Stimulated activated CD4-positive, alpha-beta T cell treated with anti-CD3 and anti-CD28 coated beads, Interleukin-12 subunit alpha, Interleukin-12 subunit beta, amount 100 ng/mL, for 48 hours (primary cell): ENCODE data around the gene TMEFF2.
"Not testable (repeated sequence)": the region's sequence is repeated elsewhere in the genome, so short reads cannot be mapped to it uniquely, and the experiment has no call there.

Experiments
- DNase-seq, 3 donors: peaks; one replicate each; pipeline ENCODE4 v3.0.0-alpha.2; 2020; ENCODE audit warnings: low read depth in 2 of 3, low spot score in 1 of 3

The TMEFF2 gene

GRCh38 chr2:192130312-192130711 is 64.4 kb downstream of the TMEFF2 start:
- not testable (repeated sequence) for DNase-seq

GRCh38 chr2:192128655-192129054 is 66.1 kb downstream of the TMEFF2 start:
- DNase-seq: no peak

GRCh38 chr2:192127434-192127833 is 67.3 kb downstream of the TMEFF2 start:
- no peak for DNase-seq

- DNase-seq: no peak
Observed at GRCh38 chr2:192126912-192127311, 67.8 kb downstream of the TMEFF2 start.

- DNase-seq: no peak
Observed at GRCh38 chr2:192126426-192126825, 68.3 kb downstream of the TMEFF2 start.

- no peak for DNase-seq
Observed at GRCh38 chr2:192124571-192124970, 70.2 kb downstream of the TMEFF2 start.

- no peak for DNase-seq
Observed at GRCh38 chr2:192123847-192124246, 70.9 kb downstream of the TMEFF2 start.

GRCh38 chr2:192122946-192123345 is 71.8 kb downstream of the TMEFF2 start:
- no peak for DNase-seq

- no peak for DNase-seq
Observed at GRCh38 chr2:192122141-192122540, 72.6 kb downstream of the TMEFF2 start.

- DNase-seq: no peak
Observed at GRCh38 chr2:192119536-192119935, 75.2 kb downstream of the TMEFF2 start.

- DNase-seq: no peak
Observed at GRCh38 chr2:192117705-192118104, 77.0 kb downstream of the TMEFF2 start.

- not testable (repeated sequence) for DNase-seq
Observed at GRCh38 chr2:192111536-192111935, 83.2 kb downstream of the TMEFF2 start.

- DNase-seq: no peak
Observed at GRCh38 chr2:192099742-192100141, 95.0 kb downstream of the TMEFF2 start.

GRCh38 chr2:192098814-192099491 is 95.8 kb downstream of the TMEFF2 start:
- DNase-seq: no peak

GRCh38 chr2:192091476-192091875 is 103.3 kb downstream of the TMEFF2 start:
- DNase-seq: no peak

GRCh38 chr2:192090911-192091310 is 103.8 kb downstream of the TMEFF2 start:
- no peak for DNase-seq

- no peak for DNase-seq
Observed at GRCh38 chr2:192087398-192087958, 107.3 kb downstream of the TMEFF2 start.

GRCh38 chr2:192082121-192082520 is 112.6 kb downstream of the TMEFF2 start:
- no peak for DNase-seq

GRCh38 chr2:192080096-192080495 is 114.6 kb downstream of the TMEFF2 start:
- DNase-seq: not testable (repeated sequence)

- DNase-seq: no peak
Observed at GRCh38 chr2:192073878-192074277, 120.9 kb downstream of the TMEFF2 start.

- DNase-seq: no peak
Observed at GRCh38 chr2:192072778-192073177, 122.0 kb downstream of the TMEFF2 start.

- no peak for DNase-seq
Observed at GRCh38 chr2:192072261-192072660, 122.5 kb downstream of the TMEFF2 start.

GRCh38 chr2:192070099-192070498 is 124.6 kb downstream of the TMEFF2 start:
- no peak for DNase-seq
